Tibial artery (tissue), 4 donors: ENCODE results near the gene CHD2.

ENCODE experiments used
- DNase-seq, 2 donors: peaks; one replicate each; pipeline ENCODE4 v3.0.0-alpha.2; 2019
- H3K27ac ChIP-seq, 2 donors: fragments of 200-600 bp; sonication (generic) in 1 of 2; 1 replicate in 1 of 2; 2 replicates in 1 of 2; pipeline ENCODE4 v1.5.1; 2018 to 2019; ENCODE audit warnings: mild to moderate bottlenecking in 1 of 2
- H3K27me3 ChIP-seq, 2 donors: fragments of 200-600 bp; sonication (generic) in 1 of 2; one replicate each; pipeline versions ENCODE4 v1.5.1 to v1.6.0; 2016 to 2019
- H3K36me3 ChIP-seq, 3 donors: fragments of 200-600 bp; sonication (generic) in 2 of 3; one replicate each; pipeline ENCODE4 v1.5.1; 2016 to 2019; ENCODE audit warnings: mild to moderate bottlenecking in 2 of 3
- H3K4me1 ChIP-seq, 4 donors: fragments of 200-600 bp; sonication (generic) in 2 of 4; 1 replicate in 3 of 4; 2 replicates in 1 of 4; pipeline ENCODE4 v1.5.1; 2016 to 2019
- H3K4me3 ChIP-seq, 2 donors: fragments of 200-600 bp; sonication (generic) in 1 of 2; 1 replicate in 1 of 2; 2 replicates in 1 of 2; pipeline ENCODE4 v1.5.1; 2018 to 2019; ENCODE audit warnings: mild to moderate bottlenecking in 2 of 2
- H3K9me3 ChIP-seq, 3 donors: fragments of 200-600 bp; sonication (generic) in 1 of 3; one replicate each; pipeline ENCODE4 v1.5.1; 2016 to 2019
- intact Hi-C: fragments of 100-400 bp; cut with DNase I; formaldehyde crosslinking; loops from one replicate; pipeline ENCODE4 v1.15.0; 2023; ENCODE audit warnings: low total_unique reads
- TF ChIP-seq, protein P1 (sequence below), 2 experiments: fragments of 200-600 bp in 1 of 2; fragments of 450-650 bp in 1 of 2; IDR thresholded peaks; one replicate each; pipeline ENCODE4 v1.5.1; 2017 to 2019; ENCODE audit warnings: antibody characterized with exemption in 2 of 2, mild to moderate bottlenecking in 1 of 2, moderate library complexity in 1 of 2

Gene CHD2

DNA sequence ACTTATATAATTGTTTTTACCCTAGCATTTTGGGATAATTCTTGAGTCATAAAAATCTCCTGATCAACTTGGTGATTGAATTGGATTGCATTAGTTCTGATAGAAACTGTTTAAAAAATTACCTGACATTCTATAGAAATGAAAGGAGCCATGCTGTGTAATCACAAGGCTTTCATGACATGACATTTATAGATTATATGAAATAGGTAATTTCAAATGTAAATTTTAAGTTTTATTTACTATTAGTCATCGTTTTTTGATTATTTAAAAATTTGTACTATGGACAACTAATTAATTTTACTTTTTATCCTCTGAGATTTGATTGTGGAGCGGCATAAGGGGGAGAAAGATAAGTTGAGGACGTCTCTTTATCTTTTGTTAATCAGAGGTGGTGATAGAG lies 12.3 kb upstream of the CHD2 start:
- H3K4me1 ChIP-seq = peaks cover 0 to 65% (median 26%) of the 10 kb centered on the region in 4 donors
- intact Hi-C loops = no loop called here
- TF ChIP-seq, protein P1, sequence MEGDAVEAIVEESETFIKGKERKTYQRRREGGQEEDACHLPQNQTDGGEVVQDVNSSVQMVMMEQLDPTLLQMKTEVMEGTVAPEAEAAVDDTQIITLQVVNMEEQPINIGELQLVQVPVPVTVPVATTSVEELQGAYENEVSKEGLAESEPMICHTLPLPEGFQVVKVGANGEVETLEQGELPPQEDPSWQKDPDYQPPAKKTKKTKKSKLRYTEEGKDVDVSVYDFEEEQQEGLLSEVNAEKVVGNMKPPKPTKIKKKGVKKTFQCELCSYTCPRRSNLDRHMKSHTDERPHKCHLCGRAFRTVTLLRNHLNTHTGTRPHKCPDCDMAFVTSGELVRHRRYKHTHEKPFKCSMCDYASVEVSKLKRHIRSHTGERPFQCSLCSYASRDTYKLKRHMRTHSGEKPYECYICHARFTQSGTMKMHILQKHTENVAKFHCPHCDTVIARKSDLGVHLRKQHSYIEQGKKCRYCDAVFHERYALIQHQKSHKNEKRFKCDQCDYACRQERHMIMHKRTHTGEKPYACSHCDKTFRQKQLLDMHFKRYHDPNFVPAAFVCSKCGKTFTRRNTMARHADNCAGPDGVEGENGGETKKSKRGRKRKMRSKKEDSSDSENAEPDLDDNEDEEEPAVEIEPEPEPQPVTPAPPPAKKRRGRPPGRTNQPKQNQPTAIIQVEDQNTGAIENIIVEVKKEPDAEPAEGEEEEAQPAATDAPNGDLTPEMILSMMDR (IDR thresholded peaks at IDR 0.05) = no peak
- DNase-seq = no peak
- H3K27me3 ChIP-seq = no peaks in the 10 kb centered on the region
- H3K4me3 ChIP-seq = peak overlapping the region in 1 of 2 donors; percentile 69
- H3K27ac ChIP-seq = peak overlapping the region; percentile 100
- H3K9me3 ChIP-seq = no peaks in the 10 kb centered on the region
- H3K36me3 ChIP-seq = peaks cover 46 to 55% (median 54%) of the 10 kb centered on the region in 3 donors

- H3K4me3 ChIP-seq = no peak overlapping the region
- H3K27me3 ChIP-seq = no peaks in the 10 kb centered on the region
- H3K9me3 ChIP-seq = no peaks in the 10 kb centered on the region
- TF ChIP-seq, protein P1 (IDR thresholded peaks at IDR 0.05) = no peak
- H3K36me3 ChIP-seq = peaks cover 62 to 72% (median 65%) of the 10 kb centered on the region in 3 donors
- intact Hi-C loops = no loop called here
- no peak for DNase-seq
- H3K4me1 ChIP-seq = peaks cover 0 to 73% (median 28%) of the 10 kb centered on the region in 4 donors
- peak overlapping the region; percentile 9 to 100 for H3K27ac ChIP-seq
Observed at GRCh38 chr15:92889390-92890107, 10.6 kb upstream of the CHD2 start.

GRCh38 chr15:92891533-92892200 lies 8.5 kb upstream of the CHD2 start:
- Histone ChIP-seq H3K9me3 (no peaks in the 10 kb centered on the region), H3K4me3 (no peak overlapping the region), H3K27me3 (no peaks in the 10 kb centered on the region), H3K36me3 (peaks cover 65 to 74% (median 67%) of the 10 kb centered on the region in 3 donors), H3K4me1 (peaks cover 0 to 84% (median 31%) of the 10 kb centered on the region in 4 donors), H3K27ac (peak overlapping the region; percentile 2 to 13)
- DNase-seq = no peak
- TF ChIP-seq, protein P1 (IDR thresholded peaks at IDR 0.05) = no peak
- intact Hi-C loops = no loop called here

- Histone ChIP-seq H3K27ac (peak overlapping the region in 1 of 2 donors; percentile 2), H3K4me1 (peaks cover 0 to 83% (median 31%) of the 10 kb centered on the region in 4 donors), H3K36me3 (peaks cover 61 to 69% (median 62%) of the 10 kb centered on the region in 3 donors), H3K9me3 (no peaks in the 10 kb centered on the region), H3K4me3 (no peak overlapping the region), H3K27me3 (no peaks in the 10 kb centered on the region)
- TF ChIP-seq, protein P1 (IDR thresholded peaks at IDR 0.05) = no peak
- no peak for DNase-seq
- intact Hi-C loops = no loop called here
Observed at GRCh38 chr15:92892201-92892555, 7.9 kb upstream of the CHD2 start.

GRCh38 chr15:92893200-92893599 lies 6.9 kb upstream of the CHD2 start:
- Histone ChIP-seq H3K4me1 (peaks cover 0 to 83% (median 24%) of the 10 kb centered on the region in 4 donors), H3K36me3 (peaks cover 55 to 69% (median 66%) of the 10 kb centered on the region in 3 donors)

More at GRCh38 chr15:92893200-92893599, 6.9 kb upstream of the CHD2 start:
- DNase-seq = no peak
- intact Hi-C loops = no loop called here
- no peak overlapping the region for H3K27ac ChIP-seq
- TF ChIP-seq, protein P1 (IDR thresholded peaks at IDR 0.05) = no peak
- no peaks in the 10 kb centered on the region for H3K27me3 ChIP-seq
- no peaks in the 10 kb centered on the region for H3K9me3 ChIP-seq
- no peak overlapping the region for H3K4me3 ChIP-seq
